ENCODE data around the gene ZFP36L1. TPM values are rescaled to one million over a fixed set of nuclear protein-coding genes. Genes with fewer than 3 reads are reported as not detected.

The ZFP36L1 gene
- total and polyA plus RNA-seq, 2 donors (not counting 3 experiments of a cell fraction or from before 2014, with no cell fraction given) = 46.0 to 89.6 TPM

DNA sequence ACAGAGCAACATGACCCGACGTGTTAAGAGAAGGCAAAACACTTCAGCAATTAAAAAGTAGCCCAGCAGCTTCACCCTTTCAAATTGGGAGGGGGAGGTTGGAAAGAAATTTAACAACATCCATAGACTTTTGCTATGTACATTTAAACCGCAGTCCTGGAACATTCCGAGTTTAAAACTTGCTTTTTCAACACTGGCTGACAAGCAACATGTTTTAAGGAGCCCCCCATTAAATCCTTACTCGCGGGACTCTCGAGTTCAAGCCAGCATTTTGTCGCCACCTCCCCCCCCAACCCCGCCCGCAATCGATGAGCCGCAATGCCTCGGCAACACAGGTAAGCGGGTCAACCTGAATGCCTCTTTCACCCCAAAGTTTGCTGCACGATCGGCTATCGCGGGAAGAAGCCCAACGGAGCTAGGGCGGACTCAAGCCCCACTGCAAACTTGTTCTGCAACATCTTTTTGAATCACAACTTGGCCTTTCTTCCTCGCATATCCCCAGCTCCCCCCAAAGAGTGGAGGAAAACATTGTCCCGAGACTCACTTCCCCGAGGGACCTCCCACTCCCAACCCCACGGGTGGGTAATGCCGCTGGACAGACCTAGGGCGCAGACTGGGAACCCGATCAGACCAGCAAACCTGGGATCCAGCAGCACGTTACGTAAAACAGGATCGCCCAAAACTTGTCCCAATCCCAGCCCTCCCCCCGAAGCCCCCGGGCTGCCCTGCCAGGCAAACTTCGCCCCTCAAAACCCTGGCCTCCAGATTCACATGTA is 777 bp downstream of the ZFP36L1 start:
- ChIA-PET POLR2A (interaction anchor here (0.6 to 2.4 kb wide), 21 partner anchors 7 to 909 kb away, joined by 3 to 75 read pairs (median 6); no protein-coding TSS in a partner anchor), CTCF (interaction anchor here (0.5 to 9.6 kb wide), 12 partner anchors 12 to 855 kb away, joined by 3 to 122 read pairs (median 4); no protein-coding TSS in a partner anchor)
- H4K20me1 ChIP-seq (replicated peaks; ENCODE audit: control insufficient read depth, extremely low read depth, insufficient read depth, low read length) = peaks cover 2% of the 10 kb centered on the region
- BruUV-seq (replicated peaks) = no TSS peak
- intact Hi-C loops (cut with micrococcal nuclease) = loop anchor here (2.0 to 10.0 kb wide), 3 partner anchors 415 to 647 kb away; no protein-coding TSS in a partner anchor
- TF ChIP-seq CTCF (IDR thresholded peaks at IDR 0.05; ENCODE audit: extremely low read depth in 1 of 2, insufficient read depth in 1 of 2, low read depth in 1 of 2, low read length in 2 of 2) (no peak), POLR2AphosphoS5 (IDR thresholded peaks at IDR 0.05; ENCODE audit: insufficient read depth, low read depth, low read length) (no peak), MAX (IDR thresholded peaks at IDR 0.05; ENCODE audit: insufficient read depth, insufficient read length) (no peak), GATA2 (IDR thresholded peaks at IDR 0.05; ENCODE audit: insufficient read depth, insufficient read length, low read depth, low read length) (no peak), EZH2 (IDR thresholded peaks at IDR 0.05; ENCODE audit: borderline replicate concordance, low read depth, low read length, severe bottlenecking) (no peak), MYC (IDR thresholded peaks at IDR 0.05; ENCODE audit: low read depth, low read length) (no peak), FOS (IDR thresholded peaks at IDR 0.05; ENCODE audit: borderline replicate concordance, insufficient read depth, low read length) (no peak), POLR2A (IDR thresholded peaks at IDR 0.05; ENCODE audit: low read depth, low read length) (no peak), JUN (IDR thresholded peaks at IDR 0.05; ENCODE audit: borderline replicate concordance, insufficient read depth, insufficient read length, low read depth) (no peak)
- H3K9ac ChIP-seq (replicated peaks; ENCODE audit: extremely low read depth, insufficient read depth, low read length) = peak overlapping the region; percentile 96
- H3K79me2 ChIP-seq (ENCODE audit: control insufficient read depth, insufficient read depth, low read length) = peaks cover 59% of the 10 kb centered on the region
- H3K9me1 ChIP-seq (replicated peaks; ENCODE audit: control insufficient read depth, extremely low read depth, insufficient read depth, low read length) = no peaks in the 10 kb centered on the region
- peak overlapping the region; percentile 85 for H3K4me2 ChIP-seq (ENCODE audit: insufficient read depth, low read length)
- peaks cover 8 to 13% of the 10 kb centered on the region in 2 experiments for H3K36me3 ChIP-seq (ENCODE audit: control insufficient read depth in 2 of 2, extremely low read depth in 1 of 2, insufficient read depth in 2 of 2, low read length in 2 of 2)
- FAIRE-seq (no peak), DNase-seq (ENCODE audit: low read depth, low spot score) (peak; percentile 39)
- no peak overlapping the region for H2AFZ ChIP-seq (ENCODE audit: low read depth, low read length)
- peaks cover 33% of the 10 kb centered on the region for H3K4me1 ChIP-seq (ENCODE audit: control insufficient read depth, extremely low read depth, insufficient read depth, low read length)
- H3K27me3 ChIP-seq (ENCODE audit: control insufficient read depth in 2 of 2, insufficient read depth in 2 of 2, low read length in 2 of 2) = no peaks in the 10 kb centered on the region
- no peaks in the 10 kb centered on the region for H3K9me3 ChIP-seq (replicated peaks; ENCODE audit: control insufficient read depth, insufficient read depth, low read length)
- dilution Hi-C loops (cut with MboI; ENCODE audit: extremely low pct_ligation_motif_present, low sequenced_read_pairs) = no loop called here
- H3K4me3 ChIP-seq (replicated peaks in 1 of 3; ENCODE audit: insufficient read depth in 1 of 3, low read depth in 1 of 3, low read length in 3 of 3) = peak overlapping the region; percentile 96
- peak overlapping the region; percentile 98 for H3K27ac ChIP-seq (ENCODE audit: insufficient read depth, low read depth, low read length)

Data from endothelial cell of umbilical vein (primary cell).